H1 (cell line): ENCODE results near the gene SIK3. TPM values are rescaled to one million over a fixed set of nuclear protein-coding genes. Genes with fewer than 3 reads are reported as not detected.

Experiments
- CTCF ChIA-PET: fragments of 300-600 bp; sonication (Branson Sonifier 250); formaldehyde crosslinking; loops from one replicate; lab custom pipeline; 2021; ENCODE audit not compliant: partially characterized antibody; lab: Charles Lee
- POLR2A ChIA-PET: fragments of 300-600 bp; sonication (Branson Sonifier 250); formaldehyde crosslinking; loops from one replicate; lab custom pipeline; 2021; ENCODE audit warnings: inconsistent platforms; ENCODE audit not compliant: partially characterized antibody; lab: Charles Lee
- DNase-seq, 2 experiments: peaks; one replicate each; pipeline versions ENCODE4 v3.0.0 to v3.0.0-alpha.2; 2010 to 2022; ENCODE audit warnings: low spot score in 2 of 2, low read depth in 1 of 2, mixed read lengths in 1 of 2
- FAIRE-seq: peaks from 2 replicates; lab custom pipeline; 2011; peaks lifted over from hg19 to GRCh38; lab: Jason Lieb, UNC
- H2AFZ ChIP-seq: 2 replicates; pipeline ENCODE4 v1.8.1; 2012; ENCODE audit warnings: low read length, inconsistent platforms
- H2AK5ac ChIP-seq: 2 replicates; pipeline ENCODE4 v1.6.1; 2013; ENCODE audit warnings: low read depth, low read length
- H2BK120ac ChIP-seq: replicated peaks from 2 replicates; pipeline ENCODE3; 2013; ENCODE audit warnings: low read depth, low read length, inconsistent platforms
- H2BK12ac ChIP-seq: 2 replicates; pipeline ENCODE4 v1.6.1; 2013; ENCODE audit warnings: low read depth, low read length
- H2BK15ac ChIP-seq: 2 replicates; pipeline ENCODE4 v1.6.1; 2013; ENCODE audit warnings: low read length
- H2BK20ac ChIP-seq: 2 replicates; pipeline ENCODE4 v1.6.1; 2013; ENCODE audit warnings: low read length
- H2BK5ac ChIP-seq: 2 replicates; pipeline ENCODE4 v1.6.1; 2013; ENCODE audit warnings: low read depth, low read length
- H3K14ac ChIP-seq: 2 replicates; pipeline ENCODE4 v1.6.1; 2013; ENCODE audit warnings: inconsistent platforms; ENCODE audit not compliant: insufficient read length
- H3K18ac ChIP-seq: 2 replicates; pipeline ENCODE4 v1.6.1; 2013; ENCODE audit warnings: low read length; ENCODE audit errors: extremely low read depth
- H3K23ac ChIP-seq: 2 replicates; pipeline ENCODE4 v1.6.1; 2013; ENCODE audit warnings: inconsistent platforms; ENCODE audit not compliant: insufficient read length
- H3K23me2 ChIP-seq: 2 replicates; pipeline ENCODE4 v1.6.1; 2013; ENCODE audit warnings: low read depth, low read length
- H3K27ac ChIP-seq: 2 replicates; pipeline ENCODE4 v1.6.1; 2011; ENCODE audit warnings: low read depth, low read length, inconsistent platforms
- H3K27me3 ChIP-seq, 4 experiments: replicated peaks in 1 of 4; 1 replicate in 1 of 4; 2 replicates in 3 of 4; pipeline versions ENCODE4 v1.6.1 to v1.8.1; 2011 to 2013; ENCODE audit warnings: low read length in 3 of 4, mild to moderate bottlenecking in 3 of 4, inconsistent platforms in 2 of 4, mixed read lengths in 2 of 4, moderate library complexity in 1 of 4; ENCODE audit not compliant: control insufficient read depth in 3 of 4, insufficient read depth in 3 of 4; ENCODE audit errors: extremely low read depth in 1 of 4
- H3K36me3 ChIP-seq, 4 experiments: 2 replicates each; pipeline versions ENCODE4 v1.6.1 to v1.8.1; 2011 to 2013; ENCODE audit warnings: mild to moderate bottlenecking in 4 of 4, low read length in 3 of 4, moderate library complexity in 2 of 4, control low read depth in 1 of 4, inconsistent platforms in 1 of 4; ENCODE audit not compliant: insufficient read depth in 4 of 4, control insufficient read depth in 2 of 4
- H3K4ac ChIP-seq: replicated peaks from 2 replicates; pipeline ENCODE3; 2013; ENCODE audit warnings: low read length, low read depth, mixed read lengths, inconsistent platforms; ENCODE audit not compliant: insufficient read length
- H3K4me1 ChIP-seq, 4 experiments: replicated peaks in 1 of 4; 1 replicate in 1 of 4; 2 replicates in 3 of 4; pipeline versions ENCODE4 v1.6.1 to v1.8.1; 2011 to 2013; ENCODE audit warnings: low read length in 3 of 4, inconsistent platforms in 2 of 4, mixed read lengths in 1 of 4; ENCODE audit not compliant: insufficient read depth in 4 of 4, control insufficient read depth in 3 of 4
- H3K4me2 ChIP-seq, 2 experiments: 2 replicates each; pipeline versions ENCODE4 v1.6.1 to v1.8.1; 2011 to 2013; ENCODE audit warnings: low read depth in 2 of 2, low read length in 2 of 2, control low read depth in 1 of 2, inconsistent platforms in 1 of 2, mild to moderate bottlenecking in 1 of 2; ENCODE audit not compliant: insufficient read depth in 1 of 2
- H3K4me3 ChIP-seq, 4 experiments: fragments of 200-600, 300-600 bp in 1 of 4; sonication (generic), shearing (Covaris generic), sonication (Bioruptor Twin) in 1 of 4; 2 replicates each; pipeline versions ENCODE4 v1.5.1 to v1.8.1; 2011 to 2016; ENCODE audit warnings: low read length in 4 of 4, low read depth in 3 of 4, control low read depth in 2 of 4, inconsistent platforms in 2 of 4, mild to moderate bottlenecking in 2 of 4, mixed read lengths in 1 of 4, moderate library complexity in 1 of 4; ENCODE audit not compliant: insufficient read depth in 2 of 4; ENCODE audit errors: extremely low read depth in 1 of 4
- H3K56ac ChIP-seq: replicated peaks from 2 replicates; pipeline ENCODE3; 2013; ENCODE audit warnings: low read depth, mild to moderate bottlenecking, mixed read lengths, low read length, inconsistent platforms; ENCODE audit not compliant: insufficient read length
- H3K79me1 ChIP-seq: 2 replicates; pipeline ENCODE4 v1.6.1; 2013; ENCODE audit warnings: low read depth, low read length, control low read depth
- H3K79me2 ChIP-seq, 2 experiments: 2 replicates each; pipeline versions ENCODE4 v1.6.1 to v1.8.1; 2012 to 2013; ENCODE audit warnings: low read length in 2 of 2, mild to moderate bottlenecking in 2 of 2, inconsistent platforms in 1 of 2; ENCODE audit not compliant: insufficient read depth in 2 of 2, control insufficient read depth in 1 of 2
- H3K9ac ChIP-seq, 4 experiments: replicated peaks in 1 of 4; 1 replicate in 1 of 4; 2 replicates in 3 of 4; pipeline versions ENCODE4 v1.6.1 to v1.8.1; 2011 to 2013; ENCODE audit warnings: low read depth in 3 of 4, low read length in 3 of 4, control low read depth in 2 of 4, mild to moderate bottlenecking in 2 of 4, moderate library complexity in 2 of 4, inconsistent platforms in 1 of 4; ENCODE audit errors: extremely low read depth in 1 of 4
- H3K9me3 ChIP-seq, 2 experiments: 2 replicates each; pipeline versions ENCODE4 v1.6.1 to v1.8.1; 2012 to 2013; ENCODE audit warnings: mild to moderate bottlenecking in 2 of 2, moderate library complexity in 2 of 2, control low read depth in 1 of 2, inconsistent platforms in 1 of 2, low read depth in 1 of 2, low read length in 1 of 2, mixed read lengths in 1 of 2; ENCODE audit not compliant: insufficient read depth in 2 of 2
- H4K20me1 ChIP-seq, 2 experiments: replicated peaks in 1 of 2; 2 replicates each; pipeline versions ENCODE3 to v1.8.1; 2011 to 2013; ENCODE audit warnings: inconsistent platforms in 2 of 2, low read length in 2 of 2, mild to moderate bottlenecking in 1 of 2; ENCODE audit not compliant: insufficient read depth in 2 of 2, control insufficient read depth in 1 of 2
- H4K5ac ChIP-seq: 2 replicates; pipeline ENCODE4 v1.6.1; 2013; ENCODE audit warnings: low read length, low read depth, mixed read lengths, inconsistent platforms; ENCODE audit not compliant: insufficient read length
- H4K8ac ChIP-seq: 2 replicates; pipeline ENCODE4 v1.8.0; 2013; ENCODE audit warnings: mild to moderate bottlenecking, moderate library complexity, low read length, inconsistent platforms; ENCODE audit not compliant: insufficient read depth; ENCODE audit errors: extremely low read depth
- H4K91ac ChIP-seq: replicated peaks from 2 replicates; pipeline ENCODE3; 2013; ENCODE audit warnings: low read length, mixed read lengths, inconsistent platforms; ENCODE audit not compliant: insufficient read length
- CHD2 ChIP-seq: IDR thresholded peaks from 2 replicates; pipeline ENCODE4 v1.6.1; 2012; ENCODE audit warnings: low read length, improper control_type of control experiment
- JUN ChIP-seq: IDR thresholded peaks from 2 replicates; pipeline ENCODE4 v1.6.1; 2011; ENCODE audit warnings: low read depth, mild to moderate bottlenecking, improper control_type of control experiment, low read length
- RAD21 ChIP-seq, 2 experiments: IDR thresholded peaks in 1 of 2; conservative IDR thresholded peaks in 1 of 2; 2 replicates each; pipeline ENCODE4 v1.6.1; 2011; ENCODE audit warnings: low read depth in 2 of 2, low read length in 2 of 2, improper control_type of control experiment in 1 of 2, inconsistent platforms in 1 of 2, mild to moderate bottlenecking in 1 of 2, moderate library complexity in 1 of 2
- SP4 ChIP-seq: IDR thresholded peaks from 2 replicates; pipeline ENCODE4 v1.6.1; 2012; ENCODE audit warnings: low read length, inconsistent platforms
- TAF7 ChIP-seq: optimal IDR thresholded peaks from 2 replicates; pipeline ENCODE3; 2011; ENCODE audit warnings: low read depth, mild to moderate bottlenecking, inconsistent platforms, low read length, moderate library complexity, borderline replicate concordance
- TBP ChIP-seq: IDR thresholded peaks from 2 replicates; pipeline ENCODE4 v1.6.1; 2011; ENCODE audit warnings: low read depth, low read length, improper control_type of control experiment
- YY1 ChIP-seq: IDR thresholded peaks from 2 replicates; pipeline ENCODE4 v1.6.1; 2011; ENCODE audit warnings: low read depth, mild to moderate bottlenecking, low read length
- WGBS, 2 experiments: shearing (Covaris generic) in 1 of 2; methylation state at CpG; one replicate each; pipeline versions ENCODE4 v1.1.6 to v1.1.7; 2013 to 2015; ENCODE audit warnings: low lambda C conversion rate in 2 of 2, mixed read lengths in 2 of 2, inconsistent platforms in 1 of 2, low coverage in 1 of 2, missing lambda C conversion rate in 1 of 2; ENCODE audit not compliant: insufficient replicate concordance in 2 of 2, insufficient coverage in 1 of 2, insufficient read length in 1 of 2; ENCODE audit errors: extremely low coverage in 1 of 2, missing lambda C conversion rate in 1 of 2; 5-methylcytosine and 5-hydroxymethylcytosine counted together
- polyA plus RNA-seq, 7 experiments: library from polyadenylated mRNA; depleted of rRNA in 3 of 7; stranded (reverse) in 5 of 7; unstranded in 2 of 7; fragments of >200 nt in 5 of 7; fragments of 200-250 nt in 2 of 7; gene quantifications; 1 replicate in 5 of 7; 2 replicates in 1 of 7; 4 replicates in 1 of 7; pipeline versions ENCODE4 v1.2.1 to v1.2.3, GENCODE V29; 2011 to 2013; ENCODE audit warnings: missing spikeins in 2 of 7, mixed read lengths in 2 of 7
- total RNA-seq: library from RNA; stranded (reverse); fragmentation: NEBNext Ultra II Directional; extraction: Animal tissue kit (Norgen Biotek cat#: 25700); gene quantifications from 2 replicates; pipeline ENCODE4 v1.2.1, GENCODE V29; 2021
- TF ChIP-seq, protein P1 (sequence below): IDR thresholded peaks from 2 replicates; pipeline ENCODE4 v1.6.1; 2012; ENCODE audit warnings: low read length, inconsistent platforms
- TF ChIP-seq, protein P2 (sequence below), 3 experiments: IDR thresholded peaks; 1 replicate in 2 of 3; 2 replicates in 1 of 3; pipeline versions ENCODE4 v1.5.1 to v1.6.1; 2011; ENCODE audit warnings: low read length in 3 of 3, mild to moderate bottlenecking in 3 of 3, inconsistent platforms in 2 of 3, low read depth in 1 of 3, moderate library complexity in 1 of 3; ENCODE audit not compliant: insufficient read depth in 1 of 3; ENCODE audit errors: control extremely low read depth in 1 of 3

The SIK3 gene
- total and polyA plus RNA-seq, 2 of the 8 experiments (the other 6 are each of a cell fraction or from before 2014, with no cell fraction given), result 19.9 to 32.1 TPM

DNA sequence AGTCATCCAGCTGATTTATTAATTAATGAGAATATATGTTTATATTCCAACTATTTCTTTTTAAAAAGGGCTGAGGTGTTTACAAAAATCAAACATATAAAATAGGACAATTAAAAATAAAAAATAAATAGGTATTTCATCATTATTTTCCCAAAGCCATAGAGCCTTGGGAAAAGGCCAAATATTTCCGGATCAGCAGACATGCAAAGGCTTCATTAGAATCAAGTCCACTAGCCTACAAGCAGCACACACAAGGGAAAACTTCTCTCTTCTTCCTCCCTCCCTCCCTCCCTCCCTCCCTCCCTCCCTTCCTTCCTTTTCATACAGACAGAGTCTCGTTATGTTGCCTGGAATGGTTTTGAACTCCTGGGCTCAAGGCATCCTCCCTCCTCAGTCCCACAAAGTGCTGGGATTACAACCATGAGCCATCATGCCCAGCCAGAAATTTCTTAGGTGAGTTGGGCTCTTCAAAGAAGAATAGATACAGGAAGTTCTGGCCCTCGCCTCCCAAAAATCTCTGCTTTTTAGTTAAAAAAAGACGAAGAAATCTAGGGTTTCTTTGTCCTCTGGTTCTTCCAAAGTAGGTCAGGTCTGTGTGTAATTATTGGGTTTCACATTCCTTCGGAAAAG, 121.2 kb downstream of the SIK3 start:
- POLR2A ChIA-PET, result no interaction called here
- Histone ChIP-seq H3K4ac (no peak overlapping the region), H4K5ac (no peak overlapping the region), H3K23ac (no peak overlapping the region), H3K4me1 (peaks cover 0 to 4% (median 2%) of the 10 kb centered on the region in 4 experiments; a peak in 1 of 7 replicates), H3K9me3 (no peaks in the 10 kb centered on the region), H2BK12ac (no peak overlapping the region), H3K4me2 (no peak overlapping the region), H2AFZ (no peak overlapping the region), H2BK5ac (no peak overlapping the region), H3K27ac (no peak overlapping the region), H2AK5ac (no peak overlapping the region), H3K27me3 (no peaks in the 10 kb centered on the region), H4K20me1 (no peaks in the 10 kb centered on the region), H2BK15ac (no peak overlapping the region), H3K14ac (no peak overlapping the region), H4K91ac (no peak overlapping the region), H2BK120ac (no peak overlapping the region), H3K56ac (no peak overlapping the region), H3K9ac (no peak overlapping the region), H3K18ac (no peak overlapping the region), H3K36me3 (no peaks in the 10 kb centered on the region), H3K4me3 (no peak overlapping the region), H3K23me2 (no peaks in the 10 kb centered on the region), H3K79me1 (no peaks in the 10 kb centered on the region), H2BK20ac (no peak overlapping the region), H3K79me2 (peaks cover 0 to 46% of the 10 kb centered on the region in 2 experiments; a peak in 2 of 4 replicates), H4K8ac (no peak overlapping the region)
- no peak for FAIRE-seq
- CTCF ChIA-PET, result interaction anchor here (0.6 to 1.3 kb wide), 2 partner anchors 16 to 128 kb away, joined by 3 to 8 read pairs; no protein-coding TSS in a partner anchor
- 63% methylated on average over 5 of the region's 5 CpGs; no CpG with 5 or more reads in 1 of the 2 experiments for WGBS, 2 experiments
- no peak for DNase-seq
- TF ChIP-seq, protein P1, sequence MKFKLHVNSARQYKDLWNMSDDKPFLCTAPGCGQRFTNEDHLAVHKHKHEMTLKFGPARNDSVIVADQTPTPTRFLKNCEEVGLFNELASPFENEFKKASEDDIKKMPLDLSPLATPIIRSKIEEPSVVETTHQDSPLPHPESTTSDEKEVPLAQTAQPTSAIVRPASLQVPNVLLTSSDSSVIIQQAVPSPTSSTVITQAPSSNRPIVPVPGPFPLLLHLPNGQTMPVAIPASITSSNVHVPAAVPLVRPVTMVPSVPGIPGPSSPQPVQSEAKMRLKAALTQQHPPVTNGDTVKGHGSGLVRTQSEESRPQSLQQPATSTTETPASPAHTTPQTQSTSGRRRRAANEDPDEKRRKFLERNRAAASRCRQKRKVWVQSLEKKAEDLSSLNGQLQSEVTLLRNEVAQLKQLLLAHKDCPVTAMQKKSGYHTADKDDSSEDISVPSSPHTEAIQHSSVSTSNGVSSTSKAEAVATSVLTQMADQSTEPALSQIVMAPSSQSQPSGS, result no peak
- TF ChIP-seq SP4 (no peak), CHD2 (no peak), RAD21 (IDR thresholded peaks at IDR 0.05 in 1 of 2, conservative IDR thresholded peaks at IDR 0.05 in 1 of 2; ENCODE audit: low read depth in 2 of 2, low read length in 2 of 2) (no peak), JUN (no peak), YY1 (no peak), TAF7 (no peak), TBP (no peak)
- TF ChIP-seq, protein P2, sequence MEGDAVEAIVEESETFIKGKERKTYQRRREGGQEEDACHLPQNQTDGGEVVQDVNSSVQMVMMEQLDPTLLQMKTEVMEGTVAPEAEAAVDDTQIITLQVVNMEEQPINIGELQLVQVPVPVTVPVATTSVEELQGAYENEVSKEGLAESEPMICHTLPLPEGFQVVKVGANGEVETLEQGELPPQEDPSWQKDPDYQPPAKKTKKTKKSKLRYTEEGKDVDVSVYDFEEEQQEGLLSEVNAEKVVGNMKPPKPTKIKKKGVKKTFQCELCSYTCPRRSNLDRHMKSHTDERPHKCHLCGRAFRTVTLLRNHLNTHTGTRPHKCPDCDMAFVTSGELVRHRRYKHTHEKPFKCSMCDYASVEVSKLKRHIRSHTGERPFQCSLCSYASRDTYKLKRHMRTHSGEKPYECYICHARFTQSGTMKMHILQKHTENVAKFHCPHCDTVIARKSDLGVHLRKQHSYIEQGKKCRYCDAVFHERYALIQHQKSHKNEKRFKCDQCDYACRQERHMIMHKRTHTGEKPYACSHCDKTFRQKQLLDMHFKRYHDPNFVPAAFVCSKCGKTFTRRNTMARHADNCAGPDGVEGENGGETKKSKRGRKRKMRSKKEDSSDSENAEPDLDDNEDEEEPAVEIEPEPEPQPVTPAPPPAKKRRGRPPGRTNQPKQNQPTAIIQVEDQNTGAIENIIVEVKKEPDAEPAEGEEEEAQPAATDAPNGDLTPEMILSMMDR (IDR thresholded peaks at IDR 0.05; ENCODE audit: control extremely low read depth in 1 of 3, insufficient read depth in 1 of 3, low read depth in 1 of 3, low read length in 3 of 3), result no peak
